Activated T-helper 17 cell treated with anti-CD3 and anti-CD28 coated beads, Interleukin-2, amount 50 U/mL, for 72 hours (primary cell): Measurements from ENCODE around the gene TFCP2. TPM values are rescaled to one million over a fixed set of nuclear protein-coding genes. Genes with fewer than 3 reads are reported as not detected.

ENCODE experiments used
- total RNA-seq, 2 donors: library from RNA; stranded (reverse); gene quantifications; one replicate each; pipeline ENCODE4 v1.2.3, GENCODE V29; 2022

TFCP2 gene
- total RNA-seq, 2 donors from 2014 or later: 30.4 to 30.7 TPM

Other genes with a start within 250 kb of the TFCP2 start
- not detected for gene HIGD1C, start 220.6 kb downstream of the TFCP2 start, total RNA-seq
- 10 to 100 TPM; 51.8 to 56.3 TPM for gene SLC11A2, start 146.8 kb downstream of the TFCP2 start, total RNA-seq
- gene LETMD1, start 124.8 kb downstream of the TFCP2 start, total RNA-seq: 10 to 100 TPM; 74.8 to 90.2 TPM
- gene CSRNP2, start 89.5 kb downstream of the TFCP2 start, total RNA-seq: 10 to 100 TPM; 14.4 to 16.1 TPM
- 10 to 100 TPM in 1 of 2 donors, 1 to 10 TPM in 1; 6.9 to 25.2 TPM for gene POU6F1, start 44.9 kb upstream of the TFCP2 start, total RNA-seq
- 100 to 1,000 TPM; 110 to 124 TPM for gene DAZAP2, start 65.7 kb upstream of the TFCP2 start, total RNA-seq
- gene SMAGP, start 97.3 kb upstream of the TFCP2 start, total RNA-seq: under 1 TPM; 0.13 to 0.50 TPM
- gene BIN2, start 151.0 kb upstream of the TFCP2 start, total RNA-seq: 10 to 100 TPM; 45.8 to 78.8 TPM
- not detected for gene CELA1, start 173.5 kb upstream of the TFCP2 start, total RNA-seq
- gene GALNT6, start 218.3 kb upstream of the TFCP2 start, total RNA-seq: 1 to 10 TPM; 6.2 to 7.2 TPM